ENCODE data around the gene CHST9. TPM values are rescaled to one million over a fixed set of nuclear protein-coding genes. Genes with fewer than 3 reads are reported as not detected.

The CHST9 gene
- total and polyA plus RNA-seq, 2 of the 4 experiments (the other 2 are of a cell fraction): not detected

- intact Hi-C loops (cut with micrococcal nuclease) (no loop called here), dilution Hi-C loops (cut with HindIII; ENCODE audit: low sequenced_read_pairs, unreplicated experiment) (no loop called here), in situ Hi-C loops (cut with MboI; ENCODE audit: low sequenced_read_pairs) (no loop called here)
- Histone ChIP-seq H3K79me1 (ENCODE audit: low read depth in 1 of 2, low read length in 2 of 2) (no peaks in the 10 kb centered on the region), H2BK15ac (ENCODE audit: low read depth, low read length) (no peak overlapping the region), H4K20me1 (ENCODE audit: insufficient read depth, low read length) (no peaks in the 10 kb centered on the region), H2BK5ac (ENCODE audit: low read depth, low read length, poor library complexity, severe bottlenecking) (no peak overlapping the region), H4K8ac (ENCODE audit: low read depth in 2 of 2, low read length in 2 of 2) (no peak overlapping the region), H3K4me2 (ENCODE audit: low read depth, low read length) (no peak overlapping the region), H3K4ac (ENCODE audit: low read depth, low read length) (no peak overlapping the region), H2BK20ac (ENCODE audit: low read depth, low read length) (no peak overlapping the region), H3K27me3 (ENCODE audit: control insufficient read depth, insufficient read depth, low read length) (no peaks in the 10 kb centered on the region), H2AK9ac (replicated peaks; ENCODE audit: low read depth, low read length, poor library complexity) (no peak overlapping the region), H4K5ac (ENCODE audit: low read depth, low read length) (no peak overlapping the region), H3K4me3 (ENCODE audit: insufficient read depth, low read depth, low read length) (no peak overlapping the region), H3K23ac (ENCODE audit: low read depth, low read length) (no peak overlapping the region), H3K14ac (replicated peaks; ENCODE audit: low read depth, low read length) (no peak overlapping the region), H3K4me1 (ENCODE audit: control insufficient read depth, insufficient read depth, low read length) (no peaks in the 10 kb centered on the region), H3K56ac (ENCODE audit: extremely low read depth, insufficient read depth, low read length) (no peak overlapping the region), H2BK120ac (ENCODE audit: low read depth, low read length) (no peak overlapping the region), H3K9ac (ENCODE audit: low read depth, low read length) (no peak overlapping the region), H3K18ac (ENCODE audit: low read depth, low read length) (no peak overlapping the region), H3K9me3 (ENCODE audit: control insufficient read depth, insufficient read depth, low read length) (no peaks in the 10 kb centered on the region), H3K36me3 (ENCODE audit: control insufficient read depth, insufficient read depth, low read length) (no peaks in the 10 kb centered on the region), H2AFZ (replicated peaks; ENCODE audit: low read length, poor library complexity) (no peak overlapping the region), H4K91ac (ENCODE audit: insufficient read depth, low read depth, low read length) (no peak overlapping the region), H2AK5ac (ENCODE audit: low read depth, low read length) (no peak overlapping the region), H3K27ac (ENCODE audit: insufficient read depth, low read length) (no peak overlapping the region), H3K9me1 (ENCODE audit: insufficient read depth, low read length) (no peaks in the 10 kb centered on the region)
- CTCF ChIA-PET: no interaction called here
- DNase-seq: no peak
- TF ChIP-seq NFE2L2 (IDR thresholded peaks at IDR 0.05; ENCODE audit: low read depth, low read length) (no peak), POLR2A (IDR thresholded peaks at IDR 0.05; ENCODE audit: low read depth, low read length) (no peak), RFX5 (IDR thresholded peaks at IDR 0.05; ENCODE audit: low read depth, low read length) (no peak), USF2 (IDR thresholded peaks at IDR 0.05; ENCODE audit: low read depth, low read length) (no peak), CEBPB (IDR thresholded peaks at IDR 0.05; ENCODE audit: low read depth, low read length) (no peak), MAFK (IDR thresholded peaks at IDR 0.05; ENCODE audit: low read depth, low read length) (no peak)
- ATAC-seq (ENCODE audit: low read depth): no peak
- POLR2A ChIA-PET (ENCODE audit: unreplicated experiment): no interaction called here
- BruUV-seq (replicated peaks): no TSS peak
- no CpG with 5 or more reads among the region's 6 CpGs for WGBS, 2 experiments (ENCODE audit: extremely low coverage in 2 of 2, insufficient read length in 1 of 2)
These were observed 291.1 kb downstream of the CHST9 start for GRCh38 chr18:26893996-26894395.

Measured in IMR-90 (cell line).